ENCODE results near the gene GALNT5.

Gene GALNT5

DNA sequence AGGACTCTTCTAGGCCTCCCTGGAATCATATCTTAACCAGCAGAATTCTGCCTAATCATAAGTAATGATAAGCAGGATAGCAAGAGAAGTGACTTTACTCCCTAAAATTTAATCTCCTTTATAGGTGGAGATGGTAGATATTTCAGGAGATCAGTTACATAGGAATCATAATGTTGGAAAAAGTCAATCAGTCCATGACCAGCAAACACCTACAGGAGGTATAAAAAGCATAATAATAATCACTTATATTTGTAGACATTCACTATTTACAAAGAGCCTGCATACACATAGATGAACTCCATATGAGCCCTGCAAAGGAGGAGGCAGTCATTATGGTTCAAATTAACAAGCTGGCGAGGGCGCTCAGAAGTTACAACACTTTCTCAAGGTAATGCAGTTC, 2.5 kb downstream of the GALNT5 start:
- TF ChIP-seq, protein P1, sequence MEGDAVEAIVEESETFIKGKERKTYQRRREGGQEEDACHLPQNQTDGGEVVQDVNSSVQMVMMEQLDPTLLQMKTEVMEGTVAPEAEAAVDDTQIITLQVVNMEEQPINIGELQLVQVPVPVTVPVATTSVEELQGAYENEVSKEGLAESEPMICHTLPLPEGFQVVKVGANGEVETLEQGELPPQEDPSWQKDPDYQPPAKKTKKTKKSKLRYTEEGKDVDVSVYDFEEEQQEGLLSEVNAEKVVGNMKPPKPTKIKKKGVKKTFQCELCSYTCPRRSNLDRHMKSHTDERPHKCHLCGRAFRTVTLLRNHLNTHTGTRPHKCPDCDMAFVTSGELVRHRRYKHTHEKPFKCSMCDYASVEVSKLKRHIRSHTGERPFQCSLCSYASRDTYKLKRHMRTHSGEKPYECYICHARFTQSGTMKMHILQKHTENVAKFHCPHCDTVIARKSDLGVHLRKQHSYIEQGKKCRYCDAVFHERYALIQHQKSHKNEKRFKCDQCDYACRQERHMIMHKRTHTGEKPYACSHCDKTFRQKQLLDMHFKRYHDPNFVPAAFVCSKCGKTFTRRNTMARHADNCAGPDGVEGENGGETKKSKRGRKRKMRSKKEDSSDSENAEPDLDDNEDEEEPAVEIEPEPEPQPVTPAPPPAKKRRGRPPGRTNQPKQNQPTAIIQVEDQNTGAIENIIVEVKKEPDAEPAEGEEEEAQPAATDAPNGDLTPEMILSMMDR (IDR thresholded peaks at IDR 0.05; ENCODE audit: low read depth, low read length), result no peak
- no peak for DNase-seq (ENCODE audit: extremely low read depth, low read depth)

DNA sequence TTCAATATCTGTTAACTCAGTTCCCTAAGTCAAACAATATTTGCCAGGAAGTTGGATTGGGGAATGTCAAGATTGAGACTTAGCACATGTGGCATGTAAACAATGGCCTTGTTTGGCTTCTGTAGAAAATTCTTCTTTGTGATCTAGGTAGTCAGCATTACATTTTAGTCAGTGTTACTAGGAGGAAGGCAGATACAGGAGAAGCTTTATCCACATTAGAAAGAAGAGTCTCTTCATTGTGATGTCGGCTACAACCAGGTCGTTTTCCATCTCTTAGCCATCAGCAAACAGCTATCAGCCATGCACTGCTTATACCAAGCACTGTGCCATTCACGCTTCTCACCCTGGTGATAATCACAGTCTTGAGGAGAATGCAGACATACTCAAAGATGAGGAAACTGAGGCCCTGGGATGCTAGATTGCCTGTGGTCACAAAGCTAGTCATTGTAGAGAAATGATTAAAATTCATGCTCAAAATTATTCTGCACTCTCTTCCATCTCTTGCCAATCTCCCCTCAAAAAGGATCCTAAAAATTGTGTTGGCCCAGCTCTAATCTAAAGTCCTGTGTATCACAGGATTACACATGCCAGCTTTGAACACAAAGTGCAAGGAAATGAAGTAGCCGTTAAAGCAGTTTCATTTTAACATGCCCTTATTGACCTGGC, 3.2 kb downstream of the GALNT5 start:
- TF ChIP-seq, protein P1 (IDR thresholded peaks at IDR 0.05; ENCODE audit: low read depth, low read length), result no peak

DNA sequence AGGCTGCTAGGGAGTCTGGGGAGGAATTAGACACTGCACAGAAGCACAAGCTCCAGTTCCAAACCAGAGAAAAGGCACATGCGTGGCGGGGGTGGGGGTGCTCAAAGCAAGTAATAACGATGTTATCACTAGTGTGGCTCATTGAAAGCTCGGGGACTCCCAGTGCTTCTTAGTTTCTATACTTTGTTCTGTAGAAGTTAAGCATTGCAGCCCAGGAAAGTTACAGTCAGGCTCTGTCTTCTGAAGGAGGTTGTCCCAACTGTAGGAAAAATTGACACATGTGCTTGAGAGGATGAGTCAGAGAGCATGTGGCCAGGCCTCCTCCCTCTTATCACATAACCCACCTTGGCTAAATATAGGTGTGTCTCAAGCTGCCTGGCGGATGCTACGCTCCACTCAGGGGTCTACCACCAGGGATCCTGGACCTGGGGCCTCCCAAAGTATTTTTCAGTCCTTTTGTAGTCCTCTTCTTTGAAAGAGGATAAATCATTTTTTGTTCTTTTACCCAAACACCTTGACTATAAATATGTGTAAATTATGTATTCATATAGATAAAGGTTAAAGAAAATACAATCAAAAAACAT, 3.8 kb downstream of the GALNT5 start:
- no peak for DNase-seq (ENCODE audit: extremely low read depth, low read depth)
- TF ChIP-seq, protein P1 (IDR thresholded peaks at IDR 0.05; ENCODE audit: low read depth, low read length), result no peak

More for the DNA sequence above, 3.2 kb downstream of the GALNT5 start:
- no peak for DNase-seq (ENCODE audit: extremely low read depth, low read depth)

DNA sequence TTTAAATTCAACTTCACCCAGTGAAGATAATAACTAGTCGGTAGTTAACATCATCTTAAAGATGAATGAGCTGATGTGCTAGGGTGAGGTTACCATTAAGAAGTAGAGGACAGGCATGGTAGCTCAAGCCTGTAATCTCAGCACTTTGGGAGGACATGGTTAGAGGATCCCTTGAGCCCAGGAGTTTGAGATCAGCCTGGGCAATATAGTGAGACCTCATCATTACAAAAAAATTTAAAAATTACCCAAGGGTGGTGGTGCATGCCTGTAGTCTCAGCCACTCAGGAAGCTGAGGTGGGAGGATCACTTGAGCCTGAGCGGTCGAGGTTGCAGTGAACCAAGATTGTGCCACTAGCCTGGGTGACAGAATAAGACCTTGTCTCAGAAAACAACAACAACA, 4.7 kb downstream of the GALNT5 start:
- TF ChIP-seq, protein P1 (IDR thresholded peaks at IDR 0.05; ENCODE audit: low read depth, low read length), result no peak

DNA sequence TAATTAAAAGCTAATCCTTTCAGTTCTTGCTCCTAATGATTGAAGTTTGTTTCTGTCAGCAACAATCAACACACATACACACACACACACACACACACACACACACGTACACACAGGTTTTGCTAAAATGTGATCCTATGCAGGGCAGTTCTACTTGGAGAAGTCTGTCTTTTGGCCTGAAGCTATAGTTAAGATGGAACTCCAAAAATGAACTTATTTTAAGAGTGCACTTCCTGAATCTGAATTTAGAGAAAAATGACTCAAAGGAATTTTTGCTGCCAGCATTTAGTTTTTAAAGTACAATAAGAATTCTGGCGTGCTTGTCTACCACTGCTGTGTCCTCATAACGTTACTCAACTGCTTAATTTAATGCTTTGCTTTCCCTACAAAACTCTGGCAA, 6.6 kb downstream of the GALNT5 start:
- no peak for DNase-seq (ENCODE audit: extremely low read depth, low read depth)
- TF ChIP-seq, protein P1 (IDR thresholded peaks at IDR 0.05; ENCODE audit: low read depth, low read length), result no peak

More for the DNA sequence above, 4.7 kb downstream of the GALNT5 start:
- DNase-seq (ENCODE audit: extremely low read depth, low read depth), result no peak

DNA sequence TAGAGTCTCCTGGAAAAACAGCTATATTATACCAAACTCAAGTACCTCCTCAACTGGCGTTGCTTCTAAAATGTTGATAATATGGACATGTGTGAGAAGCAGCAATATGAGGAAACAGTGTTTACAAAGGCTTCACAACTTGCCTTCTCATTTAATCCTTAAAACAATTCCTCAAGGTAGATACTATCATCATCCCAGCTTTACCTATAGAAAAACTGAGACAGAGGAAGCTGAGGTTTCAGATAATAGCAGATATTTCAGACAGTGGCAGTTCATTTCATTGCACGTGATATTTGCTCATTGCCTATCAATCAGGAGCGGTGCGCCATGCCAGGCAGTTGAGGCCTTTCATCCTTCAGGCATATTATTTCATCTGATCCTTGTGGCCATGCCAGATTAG, 8.3 kb downstream of the GALNT5 start:
- TF ChIP-seq, protein P1 (IDR thresholded peaks at IDR 0.05; ENCODE audit: low read depth, low read length), result no peak
- no peak for DNase-seq (ENCODE audit: extremely low read depth, low read depth)

DNA sequence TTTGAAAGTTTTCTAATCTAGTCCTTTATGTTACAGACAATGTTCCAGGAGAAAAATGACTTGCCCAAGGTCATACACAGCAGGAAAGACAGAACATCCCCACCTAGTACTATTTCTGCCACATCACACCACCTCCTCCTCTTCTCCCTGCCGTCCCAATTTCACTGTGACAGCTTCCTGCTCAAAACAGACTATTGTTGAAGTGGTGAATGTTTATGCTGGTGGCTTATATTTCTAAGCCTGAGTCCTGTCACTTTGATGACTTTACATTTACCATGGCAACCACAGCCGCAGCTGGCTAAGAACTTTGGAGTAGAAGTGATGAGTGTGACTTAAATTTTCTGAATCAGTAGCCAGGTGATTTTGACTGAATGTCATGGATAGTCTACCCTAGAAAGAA, 10.0 kb downstream of the GALNT5 start:
- DNase-seq (ENCODE audit: extremely low read depth, low read depth), result no peak
- TF ChIP-seq, protein P1 (IDR thresholded peaks at IDR 0.05; ENCODE audit: low read depth, low read length), result no peak
